H1 (cell line): ENCODE results near the gene POLA1.

Source experiments
- CBX5 ChIP-seq: fragments of 300-800, 300-1000 bp; sonication (generic); IDR thresholded peaks from 2 replicates; pipeline ENCODE4 v1.7.1; 2016; ENCODE audit warnings: antibody characterized with exemption, low read length, low read depth
- CREB1 ChIP-seq: IDR thresholded peaks from 2 replicates; pipeline ENCODE4 v1.6.1; 2012; ENCODE audit warnings: inconsistent platforms
- EZH2 ChIP-seq: fragments of 200-600 bp; sonication (generic); IDR thresholded peaks from 2 replicates; pipeline ENCODE4 v1.7.1; 2012; ENCODE audit warnings: low read depth, mild to moderate bottlenecking, moderate library complexity, low read length, inconsistent platforms; ENCODE audit not compliant: severe bottlenecking
- POLR2A ChIP-seq, 2 experiments: IDR thresholded peaks; 1 replicate in 1 of 2; 2 replicates in 1 of 2; pipeline ENCODE4 v1.6.1; 2011; ENCODE audit warnings: low read depth in 2 of 2, low read length in 2 of 2, mild to moderate bottlenecking in 2 of 2; ENCODE audit errors: control extremely low read depth in 1 of 2
- POLR2AphosphoS5 ChIP-seq: IDR thresholded peaks from 2 replicates; pipeline ENCODE4 v1.6.1; 2011; ENCODE audit warnings: low read depth, low read length
- RAD21 ChIP-seq, 2 experiments: IDR thresholded peaks in 1 of 2; conservative IDR thresholded peaks in 1 of 2; 2 replicates each; pipeline ENCODE4 v1.6.1; 2011; ENCODE audit warnings: low read depth in 2 of 2, low read length in 2 of 2, improper control_type of control experiment in 1 of 2, inconsistent platforms in 1 of 2, mild to moderate bottlenecking in 1 of 2, moderate library complexity in 1 of 2
- TF ChIP-seq, protein P1 (sequence below), 3 experiments: IDR thresholded peaks; 1 replicate in 2 of 3; 2 replicates in 1 of 3; pipeline versions ENCODE4 v1.5.1 to v1.6.1; 2011; ENCODE audit warnings: low read length in 3 of 3, mild to moderate bottlenecking in 3 of 3, inconsistent platforms in 2 of 3, low read depth in 1 of 3, moderate library complexity in 1 of 3; ENCODE audit not compliant: insufficient read depth in 1 of 3; ENCODE audit errors: control extremely low read depth in 1 of 3
- TF ChIP-seq, protein P2 (sequence below): IDR thresholded peaks from 2 replicates; pipeline ENCODE4 v1.6.1; 2011; ENCODE audit warnings: low read length, improper control_type of control experiment

DNA sequence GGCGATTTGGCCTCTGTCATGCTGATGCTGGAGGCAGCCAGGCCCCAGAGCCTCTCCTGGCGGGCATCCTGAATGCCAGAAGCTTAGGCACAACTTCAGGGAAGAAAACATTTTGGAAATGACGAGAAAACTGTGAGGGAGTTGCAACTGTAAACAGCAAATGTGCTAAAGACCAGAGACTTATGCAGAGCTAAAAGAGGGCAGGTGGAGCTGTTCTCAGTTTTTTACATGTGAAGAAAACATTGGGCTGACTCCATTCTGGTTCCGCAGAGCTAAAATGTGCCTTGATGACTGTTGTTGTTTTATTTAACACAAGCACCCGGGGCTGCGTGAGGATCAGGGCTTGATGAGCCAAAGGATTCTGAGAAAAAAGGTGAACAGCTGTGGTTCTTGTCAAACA lies 332.9 kb downstream of the POLA1 start:
- TF ChIP-seq, protein P1, sequence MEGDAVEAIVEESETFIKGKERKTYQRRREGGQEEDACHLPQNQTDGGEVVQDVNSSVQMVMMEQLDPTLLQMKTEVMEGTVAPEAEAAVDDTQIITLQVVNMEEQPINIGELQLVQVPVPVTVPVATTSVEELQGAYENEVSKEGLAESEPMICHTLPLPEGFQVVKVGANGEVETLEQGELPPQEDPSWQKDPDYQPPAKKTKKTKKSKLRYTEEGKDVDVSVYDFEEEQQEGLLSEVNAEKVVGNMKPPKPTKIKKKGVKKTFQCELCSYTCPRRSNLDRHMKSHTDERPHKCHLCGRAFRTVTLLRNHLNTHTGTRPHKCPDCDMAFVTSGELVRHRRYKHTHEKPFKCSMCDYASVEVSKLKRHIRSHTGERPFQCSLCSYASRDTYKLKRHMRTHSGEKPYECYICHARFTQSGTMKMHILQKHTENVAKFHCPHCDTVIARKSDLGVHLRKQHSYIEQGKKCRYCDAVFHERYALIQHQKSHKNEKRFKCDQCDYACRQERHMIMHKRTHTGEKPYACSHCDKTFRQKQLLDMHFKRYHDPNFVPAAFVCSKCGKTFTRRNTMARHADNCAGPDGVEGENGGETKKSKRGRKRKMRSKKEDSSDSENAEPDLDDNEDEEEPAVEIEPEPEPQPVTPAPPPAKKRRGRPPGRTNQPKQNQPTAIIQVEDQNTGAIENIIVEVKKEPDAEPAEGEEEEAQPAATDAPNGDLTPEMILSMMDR (IDR thresholded peaks at IDR 0.05; ENCODE audit: control extremely low read depth in 1 of 3, insufficient read depth in 1 of 3, low read depth in 1 of 3, low read length in 3 of 3), result no peak
- TF ChIP-seq RAD21 (IDR thresholded peaks at IDR 0.05 in 1 of 2, conservative IDR thresholded peaks at IDR 0.05 in 1 of 2; ENCODE audit: low read depth in 2 of 2, low read length in 2 of 2) (no peak), POLR2A (IDR thresholded peaks at IDR 0.05; ENCODE audit: control extremely low read depth in 1 of 2, low read depth in 2 of 2, low read length in 2 of 2) (no peak), CBX5 (no peak), CREB1 (no peak), POLR2AphosphoS5 (no peak), EZH2 (no peak)
- TF ChIP-seq, protein P2, sequence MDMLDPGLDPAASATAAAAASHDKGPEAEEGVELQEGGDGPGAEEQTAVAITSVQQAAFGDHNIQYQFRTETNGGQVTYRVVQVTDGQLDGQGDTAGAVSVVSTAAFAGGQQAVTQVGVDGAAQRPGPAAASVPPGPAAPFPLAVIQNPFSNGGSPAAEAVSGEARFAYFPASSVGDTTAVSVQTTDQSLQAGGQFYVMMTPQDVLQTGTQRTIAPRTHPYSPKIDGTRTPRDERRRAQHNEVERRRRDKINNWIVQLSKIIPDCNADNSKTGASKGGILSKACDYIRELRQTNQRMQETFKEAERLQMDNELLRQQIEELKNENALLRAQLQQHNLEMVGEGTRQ, result no peak
